Occipital lobe (tissue), 2 donors: ENCODE results near the gene ESPNL. TPM values are rescaled to one million over a fixed set of nuclear protein-coding genes. Genes with fewer than 3 reads are reported as not detected.

Experiments
- DNase-seq: peaks from one replicate; lab custom pipeline; 2025; lab: John Stamatoyannopoulos, UW
- total RNA-seq: library from RNA; depleted of rRNA; stranded (reverse); fragments of >200 nt; gene quantifications from one replicate; pipeline ENCODE4 v1.2.3, GENCODE V29; 2014

ESPNL gene
- total RNA-seq, 1 donor from 2014 or later = 0.16 TPM

DNA sequence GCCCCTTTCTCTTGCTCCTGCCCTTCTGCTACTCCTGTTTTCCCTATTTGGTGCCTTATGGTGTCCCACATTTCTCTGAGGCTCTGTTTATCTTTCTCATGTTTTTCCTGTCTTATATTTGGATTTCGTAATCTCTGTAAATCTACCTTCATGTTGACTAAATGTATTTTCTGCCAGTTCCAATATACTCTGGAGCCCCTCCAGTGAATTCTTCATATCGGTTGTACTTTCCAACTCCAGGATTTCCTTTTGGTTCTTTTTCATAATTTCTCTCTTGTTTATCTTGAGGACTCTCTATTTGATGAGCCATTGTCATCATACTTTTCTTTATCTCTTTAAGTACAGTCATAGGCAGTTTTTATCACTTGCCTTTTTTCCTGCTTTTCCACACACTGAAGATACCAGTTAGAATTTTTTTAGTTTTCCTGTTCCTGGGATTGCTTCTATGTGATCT is 20.2 kb upstream of the ESPNL start:
- no peak for DNase-seq

DNA sequence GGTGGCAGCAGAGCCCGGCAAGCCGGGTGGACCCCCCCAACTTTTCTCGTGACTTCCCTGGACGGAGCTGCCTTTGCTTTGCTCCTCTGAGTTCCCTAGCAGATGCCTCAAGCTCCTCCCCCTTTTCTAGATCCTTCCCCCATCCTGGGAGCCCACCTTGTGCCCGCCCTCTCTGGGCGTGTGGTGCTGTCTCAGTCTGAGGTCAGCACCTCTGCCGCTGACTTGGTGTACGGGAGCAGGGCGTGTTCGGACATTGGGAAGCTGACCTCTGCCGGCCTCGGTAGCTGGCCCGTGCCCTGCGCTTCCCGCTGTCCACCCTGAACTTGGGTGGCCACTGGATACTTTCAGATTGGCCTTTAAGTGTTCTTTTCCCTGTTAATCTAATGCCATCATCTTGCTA is 19.6 kb upstream of the ESPNL start:
- DNase-seq = no peak

DNA sequence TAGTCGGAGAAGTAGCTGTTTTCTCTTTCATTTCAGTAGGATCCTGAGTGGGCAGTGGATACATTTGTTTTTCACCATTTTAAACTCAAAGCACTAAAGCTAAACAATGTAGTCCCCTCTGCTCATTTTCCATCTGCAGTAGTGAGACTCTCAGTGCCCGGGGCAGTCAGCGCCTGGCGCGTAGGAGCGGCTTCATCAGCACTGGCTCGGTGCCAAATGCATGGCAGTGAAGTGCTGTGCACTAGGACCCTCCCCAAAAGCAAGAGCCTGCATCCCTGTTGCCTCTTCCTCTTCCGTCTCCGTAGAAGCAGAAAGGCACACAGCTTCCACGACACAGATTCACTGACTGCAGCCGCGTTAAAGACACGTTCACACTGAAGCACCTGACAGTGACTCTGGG is 19.0 kb upstream of the ESPNL start:
- DNase-seq = no peak

DNA sequence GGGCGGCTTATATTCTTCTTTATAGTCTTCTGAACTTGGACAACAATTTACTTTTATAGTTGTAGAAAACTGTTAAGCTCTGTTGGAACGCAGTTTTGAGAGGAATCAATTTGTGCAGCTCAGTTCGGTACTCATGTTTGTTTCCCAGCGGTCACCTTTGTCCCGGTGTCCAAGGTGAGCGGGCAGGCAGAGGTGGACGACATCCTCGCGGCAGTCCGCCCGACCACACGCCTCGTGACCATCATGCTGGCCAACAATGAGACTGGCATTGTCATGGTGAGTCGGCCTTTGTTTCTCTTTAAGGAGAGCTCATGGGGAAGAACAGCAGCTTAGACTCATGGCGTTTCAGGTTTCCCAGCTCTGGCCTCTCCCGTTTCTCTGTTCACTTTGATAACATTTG is 18.6 kb upstream of the ESPNL start:
- DNase-seq = no peak

DNA sequence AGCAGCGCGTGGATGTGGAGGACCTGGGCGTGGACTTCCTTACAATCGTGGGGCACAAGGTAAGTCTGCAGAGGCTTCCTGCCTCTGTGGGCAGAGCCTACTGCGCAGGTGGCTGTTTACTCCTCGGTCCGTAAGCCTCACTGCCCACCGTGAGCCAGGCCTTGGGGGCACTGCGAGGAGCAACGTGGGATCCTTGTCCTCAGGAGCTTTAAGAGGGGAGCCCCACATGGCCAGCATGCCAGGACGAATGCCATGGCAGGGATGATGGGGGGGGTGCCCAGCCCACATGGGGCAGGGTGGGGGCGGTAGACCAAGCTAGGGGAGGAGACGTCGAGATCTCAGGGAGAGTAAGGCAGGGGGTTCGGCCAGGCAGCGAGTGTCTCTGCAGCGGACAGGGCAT is 18.0 kb upstream of the ESPNL start:
- no peak for DNase-seq

DNA sequence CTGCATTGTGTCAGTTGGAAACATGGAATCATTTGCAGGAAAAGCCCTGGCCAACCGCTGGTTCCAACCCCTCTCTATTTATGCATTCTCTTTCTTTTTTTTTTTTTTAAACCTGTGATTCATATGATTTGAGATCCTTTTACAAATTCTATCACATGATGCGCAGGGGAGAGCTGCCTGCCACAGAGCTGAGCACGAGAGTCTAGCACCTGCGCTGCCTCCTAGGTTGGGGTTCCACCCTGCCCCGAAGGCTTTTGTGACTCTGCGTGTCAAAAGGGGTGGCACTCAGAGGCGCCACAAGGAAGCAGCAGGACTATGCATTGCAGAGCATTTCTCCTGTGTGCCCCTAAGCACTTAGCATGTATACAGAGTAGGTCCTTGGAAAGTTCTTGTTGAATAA is 17.3 kb upstream of the ESPNL start:
- DNase-seq = no peak

DNA sequence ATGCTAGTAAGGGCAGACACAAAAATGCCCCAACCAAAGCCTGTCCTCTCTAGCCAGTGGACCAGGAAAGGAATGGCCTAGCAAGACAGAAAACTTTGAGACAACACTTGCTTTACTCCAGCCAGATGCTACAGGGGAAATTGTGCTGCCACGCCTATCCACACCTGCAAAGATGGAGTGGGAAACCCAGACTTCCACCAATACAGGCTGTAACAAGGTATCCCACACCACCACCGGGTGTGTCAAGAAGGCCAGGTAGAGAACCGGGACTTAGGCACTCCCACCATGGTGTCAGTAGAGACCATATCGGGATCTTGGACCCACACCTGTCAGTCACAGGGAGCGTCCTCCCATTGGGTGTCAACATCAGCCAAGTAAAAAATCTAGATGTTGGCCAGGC is 16.2 kb upstream of the ESPNL start:
- no peak for DNase-seq

DNA sequence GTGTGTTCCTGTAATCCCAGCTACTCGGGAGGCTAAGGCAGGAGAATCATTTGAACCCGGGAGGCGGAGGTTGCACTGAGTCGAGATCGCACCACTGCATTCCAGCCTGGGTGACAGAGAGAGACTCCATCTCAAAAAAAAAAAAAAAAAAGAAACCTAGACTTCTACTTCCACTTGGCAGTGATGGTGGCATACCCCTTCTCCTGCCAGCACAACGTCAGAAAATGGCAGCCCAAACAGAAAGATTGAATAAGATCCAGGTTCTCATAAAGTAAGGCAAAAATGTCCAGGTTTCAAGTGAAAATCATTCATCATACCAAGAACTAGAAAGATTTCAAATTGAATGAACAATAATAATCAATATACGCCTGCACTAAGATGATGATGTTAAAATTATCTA is 15.4 kb upstream of the ESPNL start:
- DNase-seq = no peak

DNA sequence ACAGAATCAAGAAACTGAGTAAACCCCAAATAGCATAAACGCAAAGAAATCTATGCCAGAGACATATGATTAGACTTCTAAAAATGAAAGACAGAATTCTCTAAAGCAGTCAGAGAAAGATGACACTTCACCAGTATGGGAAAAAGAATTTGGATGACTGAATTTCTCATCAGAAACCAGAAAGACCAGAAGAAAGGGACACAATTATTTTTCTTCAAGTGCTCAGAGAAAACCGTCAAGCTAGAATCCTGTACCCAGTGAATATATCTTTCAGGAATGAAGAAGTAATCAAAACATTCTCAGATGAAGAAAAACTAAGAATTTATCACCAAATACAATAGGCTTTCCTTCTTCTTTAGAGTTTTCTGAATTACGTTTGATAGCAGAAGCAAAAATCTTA is 14.2 kb upstream of the ESPNL start:
- no peak for DNase-seq

DNA sequence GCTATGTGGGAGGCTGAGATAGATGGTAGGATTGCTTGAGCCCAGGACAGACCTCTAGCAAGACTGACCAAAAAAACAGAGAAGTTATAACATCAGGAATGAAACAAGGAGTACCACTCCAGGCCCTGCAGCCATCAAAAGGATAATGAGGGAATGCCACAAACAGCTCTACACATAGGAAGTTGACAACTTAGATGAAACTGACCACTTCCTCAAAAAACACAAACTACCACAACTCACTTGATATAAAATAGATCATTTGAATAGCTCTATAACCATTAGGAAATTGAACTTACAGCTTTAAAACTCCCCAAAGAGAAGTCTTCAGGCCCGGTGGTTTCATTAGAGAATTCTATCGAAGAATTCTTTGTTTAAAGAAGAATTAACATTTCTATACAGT is 12.9 kb upstream of the ESPNL start:
- DNase-seq = no peak

DNA sequence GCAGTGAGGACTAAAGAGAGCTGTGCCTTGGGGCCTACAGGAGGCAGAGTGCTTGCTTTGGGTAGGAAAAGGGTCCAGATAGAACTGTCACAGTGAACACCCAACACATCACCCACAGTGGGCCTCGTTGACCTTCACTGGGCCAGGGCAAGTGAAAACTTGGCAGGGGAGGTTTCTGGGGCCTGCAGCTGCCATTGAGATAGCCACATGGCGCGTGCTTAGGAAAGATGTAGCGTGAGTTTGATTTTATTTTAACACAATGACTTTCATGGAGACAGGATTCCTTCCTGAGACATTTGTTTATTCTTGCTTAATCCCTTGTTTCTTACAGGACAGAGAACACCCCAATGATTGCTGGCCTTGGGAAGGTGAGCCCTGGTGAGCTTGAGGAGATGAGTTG is 9.3 kb upstream of the ESPNL start:
- no peak for DNase-seq

DNA sequence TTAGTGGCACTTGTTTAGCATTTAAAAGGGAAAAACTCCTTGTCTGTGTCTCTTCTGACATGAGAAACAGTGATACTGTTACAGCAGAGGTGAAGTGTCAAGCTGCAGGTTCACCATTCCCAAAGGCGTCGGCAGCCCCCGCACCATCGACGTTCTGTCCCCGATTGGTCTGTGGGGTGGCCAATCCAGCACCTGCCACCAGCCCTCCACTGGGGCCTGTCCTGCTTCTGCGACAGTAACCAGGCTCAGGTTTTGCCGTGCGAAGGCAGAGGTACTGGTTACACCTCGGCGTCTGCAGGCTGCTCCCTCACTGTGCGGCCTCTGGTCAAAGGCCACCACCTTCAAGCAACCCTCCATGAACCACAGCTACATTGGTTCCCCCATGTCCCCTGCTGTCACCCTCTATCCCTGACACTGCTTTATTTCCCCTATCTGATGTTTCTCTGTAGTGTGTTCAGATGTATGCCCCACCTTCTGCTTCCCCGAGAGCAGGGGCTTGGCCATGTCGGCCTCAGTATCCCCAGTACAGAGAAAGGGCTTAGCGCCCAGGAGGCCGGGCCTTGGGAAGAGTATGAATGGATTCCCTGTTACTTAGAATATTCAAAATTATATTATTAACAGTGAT is 8.6 kb upstream of the ESPNL start:
- DNase-seq = no peak

DNA sequence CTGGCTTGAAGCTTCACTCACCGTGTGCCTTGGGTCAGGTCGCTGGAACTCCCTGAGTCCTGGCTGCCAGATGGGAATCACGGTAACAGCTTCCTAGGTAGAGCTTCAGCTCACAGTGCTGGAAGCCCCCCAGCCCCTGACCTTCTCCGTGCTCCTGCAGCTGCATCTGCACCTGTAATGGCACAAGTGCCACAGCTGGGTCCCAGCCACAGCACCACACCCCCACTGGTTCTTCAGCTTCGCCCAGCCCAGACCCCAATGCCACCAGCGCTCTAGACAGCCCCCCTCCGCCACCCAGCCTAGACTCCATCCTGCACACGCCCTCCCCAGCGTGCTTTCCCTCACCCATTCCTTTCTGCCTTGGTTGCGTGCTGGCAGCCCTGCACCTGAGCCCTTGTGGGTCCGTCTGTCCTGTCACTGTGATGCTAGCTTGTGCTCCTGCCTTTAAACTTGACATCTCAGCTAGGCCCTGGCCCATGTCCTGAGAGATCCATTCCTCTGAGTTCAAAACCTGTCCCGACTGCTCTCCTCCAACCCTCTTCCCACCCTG is 7.6 kb upstream of the ESPNL start:
- DNase-seq = no peak

DNA sequence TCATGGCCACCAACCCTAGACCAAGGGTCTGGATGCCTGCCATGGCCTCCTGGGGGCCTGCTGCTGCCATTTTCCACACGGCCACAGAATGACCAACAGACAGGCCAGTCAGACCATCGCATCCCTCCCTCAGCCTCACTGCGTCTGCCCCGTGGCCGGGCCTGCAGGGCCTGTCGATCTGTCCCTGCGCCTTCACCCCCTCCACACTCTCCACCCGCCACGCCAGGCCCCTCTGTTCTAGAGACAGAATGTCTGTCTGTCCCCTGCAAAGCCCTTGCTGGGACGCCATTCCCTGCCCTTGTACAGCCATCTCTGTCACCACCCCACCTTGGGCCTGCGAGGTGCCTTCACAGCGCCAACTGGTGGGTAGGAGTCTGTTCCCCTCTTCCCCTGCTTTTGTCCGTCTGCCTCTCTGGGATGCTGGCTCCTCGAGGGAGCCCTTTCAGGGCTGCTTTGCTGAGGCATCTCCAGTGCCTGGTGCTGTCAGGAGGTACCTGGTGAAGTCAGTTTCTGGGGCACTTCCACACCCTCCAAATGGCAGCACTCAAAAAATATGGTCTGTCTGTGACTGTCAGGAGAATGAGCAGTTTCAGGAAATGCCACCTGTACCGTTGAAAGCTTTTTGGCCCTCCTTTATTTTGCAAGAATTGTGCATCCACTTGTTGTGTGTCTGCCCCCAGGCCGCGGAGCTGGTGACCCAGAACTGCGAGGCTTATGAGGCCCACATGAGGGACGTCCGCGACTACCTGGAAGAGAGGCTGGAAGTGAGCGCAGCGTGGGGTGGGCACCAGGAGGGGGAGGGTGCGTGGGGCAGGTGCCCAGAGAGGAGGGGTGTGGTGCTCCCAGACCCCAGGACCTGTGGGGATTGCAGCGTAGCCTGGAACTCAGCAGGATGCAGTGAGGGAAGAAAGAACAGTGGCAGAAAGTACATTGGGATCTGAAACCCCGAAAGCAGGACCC is 6.7 kb upstream of the ESPNL start:
- DNase-seq = no peak

DNA sequence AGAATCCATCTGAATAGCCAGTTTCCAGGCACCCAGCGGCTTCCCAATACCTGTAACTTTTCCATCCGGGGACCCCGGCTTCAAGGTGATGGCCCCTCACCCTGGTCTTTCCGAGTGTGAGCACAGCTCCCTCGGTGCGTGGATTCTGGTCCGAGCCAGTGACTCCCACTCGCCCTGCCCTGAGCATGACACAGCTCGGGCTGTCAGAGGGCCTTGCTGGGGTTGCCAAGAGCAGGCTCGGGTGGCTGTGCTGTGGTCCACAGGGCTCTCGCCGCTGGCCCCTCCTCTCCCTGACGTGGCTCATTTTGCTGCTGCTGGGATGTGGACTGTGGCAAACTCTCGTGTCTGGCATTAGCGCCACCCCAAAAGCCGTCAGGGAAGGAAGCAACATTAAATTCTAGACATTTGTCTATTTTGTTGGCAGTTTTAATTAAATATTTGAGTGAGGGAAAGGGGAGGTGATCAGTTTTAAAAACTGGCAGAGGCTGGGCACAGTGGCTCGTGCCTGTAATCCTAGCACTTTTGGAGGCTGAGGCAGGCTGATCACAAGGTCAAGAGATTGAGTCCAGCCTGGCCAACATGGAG is 5.6 kb upstream of the ESPNL start:
- DNase-seq = no peak

DNA sequence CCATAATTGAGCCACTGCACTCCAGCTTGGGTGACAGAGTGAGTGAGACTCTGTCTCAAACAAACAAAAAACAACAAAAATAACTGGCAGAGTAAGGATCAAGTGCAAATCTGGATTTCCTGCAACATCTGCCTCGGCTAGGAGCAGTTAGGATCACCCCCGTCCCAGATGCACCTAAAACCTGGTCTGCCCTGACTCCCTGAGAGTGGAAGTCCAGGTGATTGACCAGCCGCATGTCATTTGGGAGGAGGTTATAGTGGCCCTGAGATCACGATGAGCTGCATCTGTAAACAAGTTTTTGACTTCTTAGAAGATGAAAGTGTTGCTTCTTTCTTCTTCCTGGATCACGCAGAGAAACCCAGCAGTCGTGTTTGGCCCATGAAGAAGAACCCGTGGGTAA is 5.0 kb upstream of the ESPNL start:
- DNase-seq = no peak

DNA sequence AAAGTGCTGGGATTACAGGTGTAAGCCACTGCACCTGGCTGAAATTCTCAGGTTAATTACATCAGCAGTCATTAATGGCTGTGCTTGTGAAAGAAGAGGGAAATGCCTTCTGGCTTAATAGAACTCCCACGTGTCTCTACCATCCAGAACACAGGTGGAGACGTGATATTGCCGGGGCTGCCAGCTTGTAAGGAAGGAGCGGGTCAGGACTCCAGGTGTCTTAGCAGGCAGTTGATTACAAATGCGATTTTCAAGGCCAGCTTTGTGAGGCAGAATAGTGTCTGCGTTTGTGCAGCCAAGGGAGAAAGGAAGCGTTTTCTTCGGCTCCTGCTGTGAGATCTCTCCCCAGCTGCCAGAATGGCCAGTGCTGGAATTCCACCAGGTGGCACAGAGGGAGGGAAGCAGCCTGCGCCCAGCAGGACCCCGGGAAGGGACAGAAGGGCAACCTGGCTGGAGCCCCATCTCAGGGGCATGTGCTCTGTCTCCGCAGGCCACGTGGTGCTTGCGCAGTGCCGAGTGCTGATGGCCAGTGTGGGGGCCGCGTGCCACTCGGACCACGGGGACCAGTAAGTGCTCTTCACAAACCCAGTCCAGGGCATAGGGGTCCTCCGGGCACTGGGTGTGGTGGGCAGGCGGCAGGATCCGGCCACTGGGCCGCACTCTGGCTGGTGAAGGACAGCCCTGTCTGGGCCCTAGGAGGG is 3.7 kb upstream of the ESPNL start:
- DNase-seq = no peak

DNA sequence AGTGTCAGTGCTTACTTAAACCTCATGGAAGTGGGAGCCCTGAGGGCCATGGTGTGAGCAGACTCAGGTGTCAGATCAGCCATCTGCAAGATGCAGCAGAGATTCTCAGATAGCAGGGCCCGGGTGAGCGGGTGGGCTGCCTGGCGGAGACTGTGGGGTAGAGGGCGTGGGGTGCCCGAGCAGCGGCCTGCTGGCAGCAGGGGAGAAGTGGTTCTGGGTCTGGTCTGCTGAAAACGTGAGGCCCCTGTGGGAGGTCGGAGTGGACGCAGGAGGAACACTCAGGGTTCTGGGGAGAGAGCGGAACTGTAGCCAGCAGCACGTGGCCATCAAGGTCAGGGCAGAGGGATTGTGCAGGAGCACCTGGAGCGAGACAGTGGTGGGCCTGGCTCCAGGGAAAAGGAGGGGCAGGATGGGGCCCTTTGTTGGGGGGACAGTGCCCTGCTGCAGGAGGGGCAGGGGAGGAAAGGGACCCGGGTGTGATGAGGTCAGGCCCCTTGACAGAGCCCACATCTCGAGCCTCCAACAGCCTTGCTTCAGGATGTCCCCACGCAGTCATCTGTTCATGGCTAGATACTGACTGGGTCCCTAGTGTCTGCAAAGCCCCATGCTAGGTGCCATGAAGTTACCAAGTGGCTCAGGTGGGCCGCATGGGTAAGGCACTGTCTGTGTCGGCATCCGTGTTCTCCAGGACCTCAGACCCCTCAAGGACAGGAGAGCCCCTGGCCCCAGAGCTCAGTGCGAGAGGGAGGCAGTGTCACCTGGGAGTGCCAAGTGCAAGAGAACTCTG is 2.7 kb upstream of the ESPNL start:
- no peak for DNase-seq

DNA sequence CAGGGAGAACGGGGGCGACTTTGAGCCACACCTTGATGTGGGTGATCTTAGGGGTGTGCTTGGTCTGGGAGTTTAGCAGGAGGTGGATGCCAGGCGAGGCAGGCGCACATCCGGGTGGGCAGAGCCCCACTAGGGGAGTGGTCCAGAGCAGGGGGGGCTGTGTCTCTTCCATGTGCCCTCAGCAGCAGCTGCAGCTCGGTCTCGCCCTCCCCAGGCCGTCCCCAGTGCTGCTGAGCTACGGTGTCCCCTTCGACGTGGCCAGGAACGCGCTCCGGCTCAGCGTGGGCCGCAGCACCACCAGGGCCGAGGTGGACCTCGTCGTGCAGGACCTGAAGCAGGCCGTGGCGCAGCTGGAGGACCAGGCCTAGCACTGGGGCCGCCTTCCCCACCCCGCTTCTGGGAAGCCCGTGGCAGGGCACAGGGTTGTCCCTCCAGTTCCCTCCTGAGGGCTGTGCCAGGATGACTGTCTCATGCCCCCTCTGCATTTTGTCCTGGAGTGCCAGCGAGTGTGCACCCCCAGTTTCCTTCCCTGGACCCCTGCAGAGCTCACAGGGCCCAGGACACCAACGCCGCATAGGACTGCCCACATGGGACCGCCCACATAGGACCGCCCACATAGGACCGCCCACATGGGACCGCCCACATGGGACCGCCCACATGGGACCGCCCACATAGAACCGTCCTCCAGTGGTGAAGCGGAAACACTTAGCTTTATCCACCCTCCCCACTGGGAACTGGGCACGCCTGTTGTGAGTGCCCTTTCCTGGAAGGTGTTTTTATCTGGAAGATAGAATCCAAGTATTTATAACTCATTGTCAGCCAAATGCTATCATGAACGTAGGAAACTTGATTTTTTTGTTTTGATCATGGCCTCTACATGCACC is 1.9 kb upstream of the ESPNL start:
- no peak for DNase-seq
